Neural progenitor cell (in vitro differentiated cells): ENCODE data around the gene CHCHD1. TPM values are rescaled to one million over a fixed set of nuclear protein-coding genes. Genes with fewer than 3 reads are reported as not detected.
A peak's percentile ranks its signal among the peaks of the same experiment; 100 is the strongest.

Experiments
- DNase-seq: peaks from one replicate; pipeline ENCODE4 v3.0.0-alpha.2; 2016; ENCODE audit warnings: low spot score
- H2AFZ ChIP-seq: fragments of 200-600 bp; sonication (generic); replicated peaks from 2 replicates; pipeline ENCODE4 v1.6.1; 2016; ENCODE audit warnings: antibody characterized with exemption
- H3F3A ChIP-seq: fragments of 200-600 bp; sonication (generic); 2 replicates; pipeline ENCODE4 v1.6.1; 2016; ENCODE audit warnings: antibody characterized with exemption, low read depth
- H3K27ac ChIP-seq: fragments of 200-600 bp; sonication (generic); 2 replicates; pipeline ENCODE4 v1.5.1; 2016; ENCODE audit warnings: mild to moderate bottlenecking
- H3K27me3 ChIP-seq: fragments of 200-600 bp; sonication (generic); 2 replicates; pipeline ENCODE4 v1.6.1; 2016; ENCODE audit warnings: mild to moderate bottlenecking, moderate library complexity
- H3K36me3 ChIP-seq: fragments of 200-600 bp; sonication (generic); 2 replicates; pipeline ENCODE4 v1.5.1; 2016
- H3K4me1 ChIP-seq: fragments of 200-600 bp; sonication (generic); 2 replicates; pipeline ENCODE4 v1.6.1; 2016; ENCODE audit warnings: mixed run types
- H3K4me2 ChIP-seq: fragments of 200-600 bp; sonication (generic); 2 replicates; pipeline ENCODE4 v1.6.1; 2016
- H3K4me3 ChIP-seq: fragments of 200-600 bp; sonication (generic); 2 replicates; pipeline ENCODE4 v1.5.1; 2016
- H3K79me2 ChIP-seq: fragments of 200-600 bp; sonication (generic); 2 replicates; pipeline ENCODE4 v1.6.1; 2016; ENCODE audit warnings: low read depth
- H3K9ac ChIP-seq: fragments of 200-600 bp; sonication (generic); 2 replicates; pipeline ENCODE4 v1.6.1; 2016
- H3K9me3 ChIP-seq: fragments of 200-600 bp; sonication (generic); 2 replicates; pipeline ENCODE4 v1.5.1; 2016; ENCODE audit warnings: low read depth
- H4K20me1 ChIP-seq: fragments of 200-600 bp; sonication (generic); 2 replicates; pipeline ENCODE4 v1.6.1; 2016; ENCODE audit warnings: low read depth
- H3K27ac Mint-ChIP-seq: 3 replicates; pipeline ENCODE4 v1.8.0; 2021; ENCODE audit warnings: mixed read lengths
- H3K27me3 Mint-ChIP-seq: 2 replicates; pipeline ENCODE4 v1.8.0; 2022; ENCODE audit warnings: low read depth, mild to moderate bottlenecking, inconsistent platforms, moderate library complexity, mixed read lengths; ENCODE audit not compliant: insufficient read depth
- H3K36me3 Mint-ChIP-seq: 3 replicates; pipeline ENCODE4 v1.8.0; 2021; ENCODE audit warnings: mixed read lengths
- H3K4me1 Mint-ChIP-seq: 3 replicates; pipeline ENCODE4 v1.8.0; 2021; ENCODE audit warnings: mixed read lengths
- H3K4me3 Mint-ChIP-seq: 3 replicates; pipeline ENCODE4 v1.8.0; 2021; ENCODE audit warnings: mild to moderate bottlenecking, moderate library complexity, mixed read lengths
- H3K9me3 Mint-ChIP-seq: 3 replicates; pipeline ENCODE4 v1.8.0; 2020; ENCODE audit warnings: mixed read lengths
- EZH2 ChIP-seq: fragments of 200-600 bp; sonication (generic); IDR thresholded peaks from 2 replicates; pipeline ENCODE4 v1.6.1; 2017; ENCODE audit warnings: antibody characterized with exemption, mild to moderate bottlenecking, moderate library complexity
- EZH2phosphoT487 ChIP-seq: fragments of 200-600 bp; sonication (generic); IDR thresholded peaks from 2 replicates; pipeline ENCODE4 v1.6.1; 2017; ENCODE audit warnings: antibody characterized with exemption
- total RNA-seq: library from RNA; depleted of rRNA; stranded (reverse); fragments of >200 nt; gene quantifications from 2 replicates; pipeline ENCODE4 v1.2.3, GENCODE V29; 2015; ENCODE audit warnings: low replicate concordance
- TF ChIP-seq, protein P1 (sequence below): fragments of 200-600 bp; sonication (generic); IDR thresholded peaks from 2 replicates; pipeline ENCODE4 v1.5.1; 2017; ENCODE audit warnings: antibody characterized with exemption, mild to moderate bottlenecking

The CHCHD1 gene
- total RNA-seq, 1 donor from 2014 or later = 66.7 TPM

DNA sequence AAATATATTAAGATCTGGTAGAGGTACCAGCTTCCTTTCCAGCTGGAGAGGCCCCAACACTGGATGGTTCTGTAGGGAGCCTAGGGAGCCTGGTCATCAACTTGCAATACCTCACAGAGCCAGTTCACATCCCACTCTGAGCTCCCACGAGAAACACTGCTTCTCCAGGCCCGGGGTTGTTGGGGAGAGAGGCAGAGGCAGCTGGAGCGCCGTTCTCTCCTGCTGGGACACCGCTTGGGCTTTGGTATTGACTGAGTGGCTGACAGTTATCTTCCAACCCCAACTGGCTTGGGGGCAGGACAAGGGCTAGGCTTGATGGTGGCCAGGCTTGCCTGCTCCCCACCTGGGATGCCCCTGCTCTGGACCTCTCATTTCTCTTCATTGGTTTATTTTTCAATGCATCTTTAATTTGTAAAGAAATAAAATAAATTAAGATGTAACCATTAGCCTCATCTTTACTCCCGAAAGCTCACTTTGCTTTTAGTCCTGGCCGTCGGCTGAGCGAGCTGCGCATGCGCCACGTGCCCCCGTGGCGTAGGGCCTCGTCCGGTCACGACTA is 10.0 kb upstream of the CHCHD1 start:
- H4K20me1 ChIP-seq = peaks cover 26% of the 10 kb centered on the region
- H3F3A ChIP-seq = peaks cover 55% of the 10 kb centered on the region
- Mint-ChIP-seq H3K4me3 (peak overlapping the region; percentile 96), H3K27ac (peak overlapping the region; percentile 63), H3K4me1 (peaks cover 33% of the 10 kb centered on the region), H3K9me3 (no peaks in the 10 kb centered on the region), H3K27me3 (peaks cover 4% of the 10 kb centered on the region), H3K36me3 (peaks cover 32% of the 10 kb centered on the region)
- no peaks in the 10 kb centered on the region for H3K36me3 ChIP-seq
- peak overlapping the region; percentile 90 for H3K4me2 ChIP-seq
- H3K27ac ChIP-seq = peak overlapping the region; percentile 24
- TF ChIP-seq EZH2phosphoT487 = no peak
- TF ChIP-seq EZH2 = no peak
- TF ChIP-seq, protein P1, sequence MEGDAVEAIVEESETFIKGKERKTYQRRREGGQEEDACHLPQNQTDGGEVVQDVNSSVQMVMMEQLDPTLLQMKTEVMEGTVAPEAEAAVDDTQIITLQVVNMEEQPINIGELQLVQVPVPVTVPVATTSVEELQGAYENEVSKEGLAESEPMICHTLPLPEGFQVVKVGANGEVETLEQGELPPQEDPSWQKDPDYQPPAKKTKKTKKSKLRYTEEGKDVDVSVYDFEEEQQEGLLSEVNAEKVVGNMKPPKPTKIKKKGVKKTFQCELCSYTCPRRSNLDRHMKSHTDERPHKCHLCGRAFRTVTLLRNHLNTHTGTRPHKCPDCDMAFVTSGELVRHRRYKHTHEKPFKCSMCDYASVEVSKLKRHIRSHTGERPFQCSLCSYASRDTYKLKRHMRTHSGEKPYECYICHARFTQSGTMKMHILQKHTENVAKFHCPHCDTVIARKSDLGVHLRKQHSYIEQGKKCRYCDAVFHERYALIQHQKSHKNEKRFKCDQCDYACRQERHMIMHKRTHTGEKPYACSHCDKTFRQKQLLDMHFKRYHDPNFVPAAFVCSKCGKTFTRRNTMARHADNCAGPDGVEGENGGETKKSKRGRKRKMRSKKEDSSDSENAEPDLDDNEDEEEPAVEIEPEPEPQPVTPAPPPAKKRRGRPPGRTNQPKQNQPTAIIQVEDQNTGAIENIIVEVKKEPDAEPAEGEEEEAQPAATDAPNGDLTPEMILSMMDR = no peak
- H3K4me1 ChIP-seq = peaks cover 30% of the 10 kb centered on the region
- peak overlapping the region; percentile 83 for H3K4me3 ChIP-seq
- peaks cover 36% of the 10 kb centered on the region for H3K79me2 ChIP-seq
- peak overlapping the region; percentile 78 for H2AFZ ChIP-seq
- no peaks in the 10 kb centered on the region for H3K9me3 ChIP-seq
- peak overlapping the region; percentile 31 for H3K9ac ChIP-seq
- DNase-seq = peak; percentile 92
- H3K27me3 ChIP-seq = no peaks in the 10 kb centered on the region

DNA sequence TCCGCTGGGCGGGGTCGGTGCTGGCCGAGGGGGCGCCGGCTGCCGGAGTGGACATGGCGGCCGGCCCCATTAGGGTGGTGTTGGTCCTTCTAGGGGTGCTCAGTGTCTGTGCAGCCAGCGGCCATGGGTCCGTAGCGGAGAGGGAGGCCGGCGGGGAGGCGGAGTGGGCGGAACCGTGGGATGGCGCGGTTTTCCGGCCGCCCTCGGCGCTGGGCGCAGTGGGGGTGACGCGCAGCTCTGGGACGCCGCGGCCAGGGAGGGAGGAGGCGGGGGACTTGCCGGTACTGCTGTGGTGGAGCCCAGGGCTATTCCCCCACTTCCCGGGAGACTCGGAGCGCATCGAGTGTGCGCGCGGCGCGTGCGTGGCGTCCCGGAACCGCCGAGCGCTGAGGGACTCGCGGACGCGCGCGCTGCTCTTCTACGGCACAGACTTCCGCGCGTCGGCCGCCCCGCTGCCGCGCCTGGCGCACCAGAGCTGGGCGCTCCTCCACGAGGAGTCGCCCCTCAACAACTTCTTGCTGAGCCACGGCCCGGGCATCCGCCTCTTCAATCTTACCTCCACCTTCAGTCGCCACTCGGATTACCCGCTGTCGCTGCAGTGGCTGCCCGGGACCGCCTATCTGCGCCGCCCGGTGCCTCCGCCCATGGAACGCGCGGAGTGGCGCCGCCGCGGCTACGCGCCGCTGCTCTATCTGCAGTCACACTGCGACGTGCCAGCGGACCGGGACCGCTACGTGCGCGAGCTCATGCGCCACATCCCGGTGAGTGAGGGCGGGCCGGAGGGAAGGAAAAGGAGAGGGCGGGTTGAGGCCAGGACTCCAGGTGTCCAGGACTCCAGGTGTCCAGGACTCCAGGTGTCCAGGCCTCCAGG is 9.3 kb upstream of the CHCHD1 start:
- Mint-ChIP-seq H3K9me3 (no peaks in the 10 kb centered on the region), H3K36me3 (peaks cover 34% of the 10 kb centered on the region), H3K4me1 (peaks cover 36% of the 10 kb centered on the region), H3K27ac (no peak overlapping the region), H3K4me3 (peak overlapping the region; percentile 96), H3K27me3 (peaks cover 4% of the 10 kb centered on the region)
- peak; percentile 86 for DNase-seq
- peak overlapping the region; percentile 15 for H3K27ac ChIP-seq
- H3K4me3 ChIP-seq = peak overlapping the region; percentile 83
- H3K27me3 ChIP-seq = no peaks in the 10 kb centered on the region
- no peaks in the 10 kb centered on the region for H3K9me3 ChIP-seq
- no peaks in the 10 kb centered on the region for H3K36me3 ChIP-seq
- peaks cover 55% of the 10 kb centered on the region for H3F3A ChIP-seq
- H2AFZ ChIP-seq = peak overlapping the region; percentile 78
- peak overlapping the region; percentile 31 for H3K9ac ChIP-seq
- peaks cover 26% of the 10 kb centered on the region for H4K20me1 ChIP-seq
- TF ChIP-seq, protein P1 = peak; percentile 23
- TF ChIP-seq EZH2 (no peak), EZH2phosphoT487 (no peak)
- H3K79me2 ChIP-seq = peaks cover 42% of the 10 kb centered on the region
- peak overlapping the region; percentile 90 for H3K4me2 ChIP-seq
- H3K4me1 ChIP-seq = peaks cover 30% of the 10 kb centered on the region

DNA sequence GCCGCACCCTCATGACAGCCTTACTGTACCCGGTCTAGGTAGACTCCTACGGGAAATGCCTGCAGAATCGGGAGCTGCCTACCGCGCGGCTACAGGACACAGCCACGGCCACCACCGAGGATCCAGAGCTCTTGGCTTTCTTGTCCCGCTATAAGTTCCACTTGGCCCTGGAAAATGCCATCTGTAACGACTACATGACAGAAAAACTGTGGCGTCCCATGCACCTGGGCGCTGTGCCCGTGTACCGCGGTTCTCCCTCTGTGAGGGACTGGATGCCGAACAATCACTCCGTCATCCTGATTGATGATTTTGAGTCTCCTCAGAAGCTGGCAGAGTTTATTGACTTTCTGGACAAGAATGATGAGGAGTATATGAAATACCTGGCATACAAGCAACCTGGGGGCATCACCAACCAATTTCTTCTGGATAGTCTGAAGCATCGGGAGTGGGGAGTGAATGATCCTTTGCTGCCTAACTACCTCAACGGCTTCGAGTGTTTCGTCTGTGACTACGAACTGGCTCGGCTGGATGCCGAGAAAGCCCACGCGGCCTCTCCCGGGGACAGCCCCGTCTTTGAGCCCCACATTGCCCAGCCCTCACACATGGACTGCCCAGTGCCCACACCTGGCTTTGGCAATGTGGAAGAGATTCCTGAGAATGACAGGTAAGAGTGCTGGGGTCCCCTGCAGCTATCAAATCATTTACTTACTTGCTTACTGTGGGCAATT is 8.5 kb upstream of the CHCHD1 start:
- H2AFZ ChIP-seq = no peak overlapping the region
- DNase-seq = no peak
- H3K9ac ChIP-seq = no peak overlapping the region
- Mint-ChIP-seq H3K4me3 (peak overlapping the region; percentile 96), H3K27me3 (peaks cover 4% of the 10 kb centered on the region), H3K9me3 (no peaks in the 10 kb centered on the region), H3K4me1 (peaks cover 36% of the 10 kb centered on the region), H3K36me3 (peaks cover 34% of the 10 kb centered on the region), H3K27ac (no peak overlapping the region)
- peaks cover 26% of the 10 kb centered on the region for H4K20me1 ChIP-seq
- no peak overlapping the region for H3K27ac ChIP-seq
- H3K9me3 ChIP-seq = no peaks in the 10 kb centered on the region
- H3K36me3 ChIP-seq = no peaks in the 10 kb centered on the region
- H3K27me3 ChIP-seq = no peaks in the 10 kb centered on the region
- TF ChIP-seq EZH2phosphoT487 (no peak), EZH2 (no peak)
- TF ChIP-seq, protein P1 = no peak
- H3F3A ChIP-seq = peaks cover 52% of the 10 kb centered on the region
- peak overlapping the region; percentile 83 for H3K4me3 ChIP-seq
- peak overlapping the region; percentile 90 for H3K4me2 ChIP-seq
- peaks cover 30% of the 10 kb centered on the region for H3K4me1 ChIP-seq
- H3K79me2 ChIP-seq = peaks cover 47% of the 10 kb centered on the region
